ENCODE measurements around the gene PRRT1. TPM values are rescaled to one million over a fixed set of nuclear protein-coding genes. Genes with fewer than 3 reads are reported as not detected.
A peak's percentile ranks its signal among the peaks of the same experiment; 100 is the strongest.
"Not testable (repeated sequence)": the region's sequence is repeated elsewhere in the genome, so short reads cannot be mapped to it uniquely, and the experiment has no call there.

The PRRT1 gene
- total and polyA plus RNA-seq, 8 donors, result 0.80 to 1.9 (median 1.3) TPM

DNA sequence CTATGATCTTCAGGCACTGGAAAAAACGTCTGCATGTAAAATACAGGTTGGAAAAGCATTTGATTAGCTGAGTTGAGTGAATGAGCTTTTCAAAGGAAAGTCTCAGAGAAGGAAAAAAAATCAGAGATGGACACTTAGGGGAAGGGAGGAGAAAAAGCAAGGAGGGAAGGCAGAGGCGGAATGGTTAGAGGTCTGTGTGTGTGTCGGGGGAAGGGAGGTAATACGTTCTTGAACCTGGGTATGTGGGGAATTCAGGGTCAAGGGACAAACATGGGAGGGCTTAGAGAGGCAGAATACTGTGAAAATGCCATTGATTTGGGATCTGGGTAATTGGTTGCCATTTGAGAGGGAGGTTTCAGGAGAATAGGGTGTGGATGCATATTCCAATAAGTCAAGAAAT is 5.1 kb downstream of the PRRT1 start:
- Histone ChIP-seq H3K9me3 (no peaks in the 10 kb centered on the region), H3K4me1 (peaks cover 0 to 10% of the 10 kb centered on the region in 2 donors), H3K27me3 (peaks cover 28 to 69% of the 10 kb centered on the region in 2 donors), H3K36me3 (no peaks in the 10 kb centered on the region), H3K27ac (no peak overlapping the region), H3K4me3 (no peak overlapping the region)
- DNase-seq, result no peak
- intact Hi-C loops (cut with DNase I), result no loop called here
- no peak for ATAC-seq
- TF ChIP-seq, protein P1, sequence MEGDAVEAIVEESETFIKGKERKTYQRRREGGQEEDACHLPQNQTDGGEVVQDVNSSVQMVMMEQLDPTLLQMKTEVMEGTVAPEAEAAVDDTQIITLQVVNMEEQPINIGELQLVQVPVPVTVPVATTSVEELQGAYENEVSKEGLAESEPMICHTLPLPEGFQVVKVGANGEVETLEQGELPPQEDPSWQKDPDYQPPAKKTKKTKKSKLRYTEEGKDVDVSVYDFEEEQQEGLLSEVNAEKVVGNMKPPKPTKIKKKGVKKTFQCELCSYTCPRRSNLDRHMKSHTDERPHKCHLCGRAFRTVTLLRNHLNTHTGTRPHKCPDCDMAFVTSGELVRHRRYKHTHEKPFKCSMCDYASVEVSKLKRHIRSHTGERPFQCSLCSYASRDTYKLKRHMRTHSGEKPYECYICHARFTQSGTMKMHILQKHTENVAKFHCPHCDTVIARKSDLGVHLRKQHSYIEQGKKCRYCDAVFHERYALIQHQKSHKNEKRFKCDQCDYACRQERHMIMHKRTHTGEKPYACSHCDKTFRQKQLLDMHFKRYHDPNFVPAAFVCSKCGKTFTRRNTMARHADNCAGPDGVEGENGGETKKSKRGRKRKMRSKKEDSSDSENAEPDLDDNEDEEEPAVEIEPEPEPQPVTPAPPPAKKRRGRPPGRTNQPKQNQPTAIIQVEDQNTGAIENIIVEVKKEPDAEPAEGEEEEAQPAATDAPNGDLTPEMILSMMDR (IDR thresholded peaks at IDR 0.05), result no peak

DNA sequence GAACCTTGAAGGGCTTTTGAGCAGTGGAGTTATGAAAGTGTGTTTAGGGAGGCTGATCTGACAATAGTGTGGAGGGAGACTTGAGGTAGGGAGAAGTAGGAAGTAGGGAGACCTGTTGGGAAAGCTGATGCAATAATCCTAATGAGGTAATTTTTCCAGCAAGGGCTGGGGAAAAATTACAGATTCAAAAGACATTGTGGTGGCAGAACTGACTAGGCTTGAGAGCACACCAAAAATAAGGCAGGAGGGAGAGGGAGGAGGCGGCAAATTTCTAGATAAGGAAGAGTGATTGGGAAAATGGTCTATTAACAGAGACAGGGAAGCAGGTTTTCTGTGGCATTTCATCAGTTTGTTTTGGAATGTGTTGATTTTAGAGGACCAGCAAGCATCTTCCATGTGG is 5.5 kb downstream of the PRRT1 start:
- intact Hi-C loops (cut with DNase I), result no loop called here
- Histone ChIP-seq H3K27me3 (peaks cover 28 to 65% of the 10 kb centered on the region in 2 donors), H3K9me3 (no peaks in the 10 kb centered on the region), H3K36me3 (no peaks in the 10 kb centered on the region), H3K4me3 (no peak overlapping the region), H3K27ac (no peak overlapping the region), H3K4me1 (peaks cover 0 to 10% of the 10 kb centered on the region in 2 donors)
- DNase-seq (no peak), ATAC-seq (peak; percentile 23)
- TF ChIP-seq, protein P1 (IDR thresholded peaks at IDR 0.05), result no peak

DNA sequence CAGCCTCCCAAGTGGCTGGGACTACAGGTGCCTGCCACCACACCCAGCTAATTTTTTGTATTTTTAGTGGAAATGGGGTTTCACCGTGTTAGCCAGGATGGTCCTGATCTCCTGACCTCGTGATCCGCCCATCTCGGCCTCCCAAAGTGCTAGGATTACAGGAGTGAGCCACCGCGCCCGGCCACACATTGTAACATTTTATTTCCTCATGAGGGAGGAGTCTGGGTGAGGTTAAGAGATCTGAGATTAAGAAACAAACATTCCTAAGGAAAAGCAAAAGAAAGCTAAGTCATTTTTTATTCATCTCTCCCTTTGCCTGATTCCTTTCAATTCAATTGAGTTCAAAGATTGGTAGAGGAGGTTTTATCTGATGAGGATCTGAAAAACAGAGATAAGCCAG is 7.5 kb downstream of the PRRT1 start:
- DNase-seq; H3K36me3 ChIP-seq; intact Hi-C loops (cut with DNase I); H3K27ac ChIP-seq; H3K9me3 ChIP-seq; H3K4me3 ChIP-seq; H3K4me1 ChIP-seq; ATAC-seq: not testable (repeated sequence)
- H3K27me3 ChIP-seq, result peaks cover 8 to 55% of the 10 kb centered on the region in 2 donors

DNA sequence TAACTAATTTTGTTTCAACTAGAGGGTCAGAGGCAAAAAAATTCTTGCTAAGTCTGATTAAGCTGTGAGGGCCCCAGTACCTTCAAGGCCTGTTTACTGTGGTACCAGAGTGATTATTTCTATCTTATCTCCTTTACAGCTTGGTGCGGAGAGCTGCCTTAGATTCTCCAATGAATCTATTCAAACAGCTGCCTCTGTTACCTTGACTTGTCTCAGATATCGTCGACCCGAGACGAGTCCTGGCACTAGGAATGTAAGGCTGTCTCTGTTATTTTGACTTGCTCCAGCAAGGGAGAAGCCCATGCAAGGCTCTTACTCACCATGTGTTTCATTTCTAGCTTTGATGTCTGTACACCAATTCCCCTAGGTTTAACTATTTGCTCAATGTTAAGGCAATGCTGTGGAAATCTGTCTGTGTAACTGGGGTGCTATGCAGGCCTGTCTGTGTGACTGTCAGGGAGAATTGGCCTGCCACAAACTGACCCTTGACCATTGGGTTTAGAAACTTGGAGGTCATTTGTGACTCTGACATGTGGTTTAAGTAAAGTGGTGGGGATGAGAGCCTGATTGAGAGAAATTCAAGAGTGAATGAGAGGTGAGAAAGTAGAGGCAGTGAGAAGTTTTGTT is 11.2 kb downstream of the PRRT1 start:
- Histone ChIP-seq H3K36me3 (no peaks in the 10 kb centered on the region), H3K9me3 (no peaks in the 10 kb centered on the region), H3K4me1 (no peaks in the 10 kb centered on the region), H3K4me3 (no peak overlapping the region), H3K27ac (no peak overlapping the region), H3K27me3 (peaks cover 0 to 36% of the 10 kb centered on the region in 2 donors)
- ATAC-seq, result no peak
- intact Hi-C loops (cut with DNase I), result no loop called here
- no peak for DNase-seq
- TF ChIP-seq, protein P1 (IDR thresholded peaks at IDR 0.05), result no peak

DNA sequence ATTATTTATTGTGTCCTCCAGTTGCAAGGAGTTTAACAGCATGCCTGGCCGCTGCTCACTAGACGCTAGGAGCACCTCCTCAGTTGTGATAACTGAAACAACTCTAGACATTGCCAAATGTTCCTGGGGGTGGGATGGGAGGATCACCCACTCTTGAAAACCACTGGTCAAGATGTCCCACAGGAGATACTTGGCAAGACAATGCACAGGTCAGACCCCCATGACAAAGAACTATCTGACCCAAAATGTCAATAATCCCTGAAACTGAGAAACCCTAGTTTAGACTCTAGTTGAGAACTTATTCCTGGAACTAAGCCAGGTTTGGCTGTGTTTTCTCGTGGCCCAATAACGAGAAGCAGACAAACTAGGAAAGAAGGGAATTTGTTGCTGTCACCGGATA is 12.1 kb downstream of the PRRT1 start:
- Histone ChIP-seq H3K27ac (no peak overlapping the region), H3K27me3 (peaks cover 0 to 36% of the 10 kb centered on the region in 2 donors), H3K36me3 (no peaks in the 10 kb centered on the region), H3K4me1 (no peaks in the 10 kb centered on the region), H3K9me3 (no peaks in the 10 kb centered on the region), H3K4me3 (no peak overlapping the region)
- ATAC-seq (no peak), DNase-seq (no peak)
- intact Hi-C loops (cut with DNase I), result no loop called here
- TF ChIP-seq, protein P1 (IDR thresholded peaks at IDR 0.05), result no peak

DNA sequence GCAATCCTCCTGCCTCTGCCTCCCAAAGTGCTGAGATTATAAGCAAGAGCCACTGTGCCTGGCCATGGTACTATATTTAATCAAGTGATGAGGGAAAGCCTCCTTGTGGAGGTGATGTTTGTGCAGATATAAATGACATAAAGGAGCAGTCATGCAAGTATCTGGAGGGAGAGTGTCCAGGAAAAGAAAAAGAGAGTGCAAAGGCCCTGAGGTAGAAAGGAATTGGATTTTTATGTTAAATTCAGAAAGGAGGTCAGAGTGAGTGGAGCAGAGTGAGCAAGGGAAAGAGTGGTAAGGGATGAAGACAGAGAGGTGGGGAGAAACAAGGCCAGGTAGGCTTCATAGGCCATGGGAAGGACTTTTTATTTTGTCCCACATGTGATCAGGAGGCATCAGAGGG is 14.3 kb downstream of the PRRT1 start:
- intact Hi-C loops (cut with DNase I), result no loop called here
- DNase-seq (no peak), ATAC-seq (no peak)
- Histone ChIP-seq H3K9me3 (no peaks in the 10 kb centered on the region), H3K36me3 (no peaks in the 10 kb centered on the region), H3K4me1 (no peaks in the 10 kb centered on the region), H3K4me3 (no peak overlapping the region), H3K27ac (no peak overlapping the region), H3K27me3 (peaks cover 0 to 28% of the 10 kb centered on the region in 2 donors)
- TF ChIP-seq, protein P1 (IDR thresholded peaks at IDR 0.05), result no peak

Data from left lung (tissue), 10 donors.